GM18520 (cell line): ENCODE measurements around the gene FRMPD1.

Source experiments
- ATAC-seq: cut with Tn5 transposase; IDR thresholded peaks from one replicate; pipeline ENCODE4 v1.9.1; 2021; ENCODE audit not compliant: unreplicated experiment

Gene FRMPD1

DNA sequence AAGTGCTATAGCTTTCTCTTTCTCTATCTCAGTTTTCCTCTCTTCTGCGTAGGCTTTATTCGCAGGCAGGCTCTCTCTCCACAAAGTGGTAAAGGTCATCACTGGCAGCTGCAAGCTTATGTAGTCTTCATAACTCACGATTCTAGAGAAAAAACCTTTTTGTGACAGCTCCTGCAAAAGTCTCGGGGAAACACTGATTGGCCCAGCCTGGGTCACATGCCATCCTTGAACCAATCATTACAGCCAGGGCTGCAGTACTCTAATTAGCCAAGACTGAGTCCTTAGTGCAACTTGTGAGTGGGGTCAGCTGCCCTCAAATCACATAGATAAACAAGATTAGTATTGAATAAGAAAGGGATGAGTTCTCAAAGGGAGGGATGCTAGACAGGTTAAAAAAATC, 18.3 kb upstream of the FRMPD1 start:
- ATAC-seq: no peak

GRCh38 chr9:37635808-37636207, 14.9 kb upstream of the FRMPD1 start:
- no peak for ATAC-seq

- no peak for ATAC-seq
Measured at GRCh38 chr9:37636511-37637448, 14.0 kb upstream of the FRMPD1 start.

- ATAC-seq: no peak
Measured at GRCh38 chr9:37639109-37639762, 11.5 kb upstream of the FRMPD1 start.

- ATAC-seq: no peak
Measured at GRCh38 chr9:37639841-37640240, 10.9 kb upstream of the FRMPD1 start.

- ATAC-seq: no peak
Measured at GRCh38 chr9:37640246-37640645, 10.5 kb upstream of the FRMPD1 start.

DNA sequence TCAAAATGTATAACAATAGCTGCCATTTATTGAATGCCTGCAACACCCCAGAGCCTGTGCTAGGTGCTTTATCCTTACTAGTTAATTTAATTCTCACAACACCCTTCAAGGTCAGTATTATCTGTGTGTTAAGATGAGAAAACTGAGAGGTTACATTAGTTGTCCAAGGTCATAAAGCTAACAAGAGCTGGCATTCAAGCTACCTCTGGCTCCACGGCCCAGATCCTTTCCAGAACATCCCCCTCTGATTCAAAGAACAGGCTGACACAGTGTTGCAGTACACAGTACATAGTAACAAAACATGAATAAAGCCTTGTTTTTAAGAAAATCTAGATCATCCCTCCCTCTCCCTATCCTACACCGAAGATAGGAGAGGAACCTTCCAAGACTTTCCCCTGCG, 9.4 kb upstream of the FRMPD1 start:
- no peak for ATAC-seq

DNA sequence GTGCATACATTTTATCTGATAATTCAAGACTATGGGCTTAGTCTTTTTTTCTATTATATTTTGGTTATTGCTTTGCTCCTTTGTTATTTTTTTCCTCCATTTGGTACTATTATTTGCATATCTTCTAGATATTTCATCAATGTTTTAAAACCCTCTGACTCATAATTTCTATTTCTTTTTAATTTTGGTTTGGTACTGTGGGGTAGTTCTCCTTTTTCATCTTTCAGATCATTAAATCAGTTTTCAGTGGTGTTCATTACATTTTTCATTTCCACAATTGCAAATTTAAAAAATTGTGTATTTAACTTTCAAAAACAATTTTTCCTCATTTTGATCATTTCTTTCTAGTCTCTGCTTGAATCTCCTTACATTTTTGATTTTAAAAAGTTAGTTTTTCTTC, 7.5 kb upstream of the FRMPD1 start:
- ATAC-seq: no peak

DNA sequence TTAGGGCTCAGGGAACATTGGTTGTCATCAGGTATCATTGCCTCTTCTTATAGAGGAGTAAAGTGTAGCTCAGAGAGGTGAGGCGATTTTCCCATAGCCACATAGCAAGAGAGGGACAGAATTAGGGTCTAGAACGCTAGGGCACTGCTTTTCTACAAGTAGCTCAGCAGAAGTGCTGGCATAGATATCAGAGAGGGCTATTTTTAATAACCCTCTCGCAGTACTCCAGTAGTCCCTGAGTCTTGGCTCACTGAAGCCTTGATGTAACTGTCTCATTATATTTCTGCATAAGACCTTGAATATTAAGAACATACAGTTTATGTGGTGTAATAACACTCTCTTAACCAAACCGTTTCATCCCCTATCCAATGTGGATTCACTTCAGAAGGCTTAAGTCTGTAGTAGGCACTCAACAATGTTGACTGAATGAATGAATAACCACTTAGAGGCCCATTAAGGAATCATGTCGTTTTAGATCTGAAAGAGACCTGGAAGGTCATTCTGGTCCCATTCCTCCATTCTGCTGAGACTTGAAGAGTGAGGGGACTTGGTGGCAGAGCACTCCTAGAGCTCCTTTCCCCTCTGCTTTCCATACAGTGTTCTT, 4.7 kb upstream of the FRMPD1 start:
- no peak for ATAC-seq

GRCh38 chr9:37650299-37650872, 368 bp upstream of the FRMPD1 start:
- no peak for ATAC-seq

DNA sequence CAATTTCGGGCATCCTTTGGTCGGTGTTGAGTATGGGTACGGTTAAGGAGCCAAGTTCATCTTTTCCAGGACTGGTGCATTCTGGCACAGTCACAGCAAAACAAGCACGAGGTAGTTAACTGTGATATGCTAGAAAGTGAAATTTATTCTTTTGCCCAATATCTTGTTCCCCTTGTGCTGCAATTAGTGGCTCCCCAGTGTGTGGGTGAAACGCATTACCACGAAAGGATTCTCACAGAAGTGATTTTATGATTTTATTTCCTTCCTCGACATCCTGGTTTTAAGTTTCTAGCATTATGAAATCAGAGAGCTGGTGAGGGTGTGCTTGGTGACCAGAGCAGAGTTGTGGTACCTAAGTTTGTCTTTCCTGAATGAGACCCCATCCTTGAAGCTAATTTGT, 1.5 kb downstream of the FRMPD1 start:
- ATAC-seq: no peak

GRCh38 chr9:37653385-37653784, 2.6 kb downstream of the FRMPD1 start:
- no peak for ATAC-seq

DNA sequence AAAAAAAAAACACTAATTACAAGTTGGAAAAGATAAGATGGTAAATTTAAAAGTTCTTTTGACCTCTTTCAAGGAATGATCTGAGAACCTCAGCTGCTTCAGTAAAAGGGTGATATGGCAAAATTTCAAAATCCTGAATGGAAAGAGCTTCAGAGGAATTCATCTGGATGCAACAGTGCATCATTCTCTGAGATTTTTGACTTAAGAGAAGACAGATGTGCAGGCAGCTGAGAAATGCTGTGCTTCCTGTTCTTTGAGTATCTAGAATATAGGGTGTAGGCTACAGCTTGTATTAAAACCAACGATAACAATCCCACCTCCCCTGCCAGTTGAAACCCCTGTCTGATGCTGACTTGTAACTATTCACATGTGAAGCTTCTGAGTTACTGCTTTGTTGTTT, 6.2 kb downstream of the FRMPD1 start:
- no peak for ATAC-seq

GRCh38 chr9:37660691-37661090, 9.9 kb downstream of the FRMPD1 start:
- no peak for ATAC-seq

DNA sequence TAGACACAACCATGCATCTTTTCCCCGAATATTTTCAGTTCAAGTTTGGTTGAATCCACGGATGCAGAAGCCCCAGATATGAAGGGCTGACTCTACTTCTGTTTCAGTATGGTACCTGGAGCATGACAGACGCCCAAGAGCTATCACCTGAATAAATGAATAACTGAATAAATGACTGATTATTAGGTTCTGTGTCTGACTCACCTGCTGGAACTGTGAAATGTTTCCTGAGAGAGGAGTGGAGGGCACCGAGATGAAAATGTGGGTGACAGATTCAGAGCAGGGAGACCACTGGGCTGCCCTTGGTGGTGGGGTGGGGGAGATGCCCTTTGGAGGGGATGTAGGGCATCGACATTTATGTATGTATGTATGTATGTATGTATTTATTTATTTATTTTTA, 13.2 kb downstream of the FRMPD1 start:
- ATAC-seq: no peak

- no peak for ATAC-seq
Measured at GRCh38 chr9:37667706-37668105, 17.0 kb downstream of the FRMPD1 start.

DNA sequence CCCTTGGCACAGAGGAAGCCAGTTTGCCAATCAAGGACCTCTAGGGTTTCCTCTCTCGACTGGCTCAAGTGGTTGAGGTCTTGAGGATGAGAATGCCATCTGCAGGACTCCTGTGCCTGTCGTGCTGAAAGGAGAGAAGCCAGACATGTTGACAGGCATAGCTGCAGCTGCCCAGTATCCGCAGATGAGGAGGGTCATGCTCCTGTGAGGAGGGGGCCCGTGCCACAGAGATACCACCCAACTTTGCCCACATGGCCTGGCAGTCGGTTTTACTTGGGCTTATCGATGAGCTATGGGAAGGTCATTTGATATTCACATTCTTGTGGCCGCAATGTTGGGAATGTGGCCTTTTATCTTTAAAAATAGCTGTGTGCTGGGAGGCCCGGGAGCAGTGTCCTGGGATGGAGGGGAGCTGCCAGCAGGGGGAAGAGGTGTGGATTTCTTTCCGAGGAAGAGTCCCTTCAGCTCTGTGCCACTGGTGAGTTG, 17.4 kb downstream of the FRMPD1 start:
- ATAC-seq: no peak

GRCh38 chr9:37669232-37669631, 18.5 kb downstream of the FRMPD1 start:
- no peak for ATAC-seq

- ATAC-seq: no peak
Measured at GRCh38 chr9:37675661-37676060, 24.9 kb downstream of the FRMPD1 start.

- ATAC-seq: no peak
Measured at GRCh38 chr9:37676411-37676830, 25.7 kb downstream of the FRMPD1 start.

DNA sequence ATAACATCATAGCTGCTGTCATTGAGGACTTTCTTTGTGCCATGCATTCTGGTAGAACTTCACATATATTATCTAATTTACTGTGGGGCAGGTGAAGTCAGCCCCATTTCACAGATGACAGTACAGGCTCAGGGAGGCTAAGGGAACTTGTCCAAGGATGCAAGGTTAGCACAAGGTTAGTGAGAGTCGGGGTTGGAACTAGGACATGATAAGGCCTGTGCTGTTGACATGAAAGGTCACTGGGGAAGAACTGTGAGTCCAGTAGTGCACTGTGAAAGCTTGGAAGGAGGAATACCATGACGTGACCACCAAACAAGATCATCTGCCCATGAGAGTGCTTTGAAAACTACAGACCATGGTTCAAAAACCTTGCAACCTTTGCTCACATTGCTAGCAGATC, 26.7 kb downstream of the FRMPD1 start:
- no peak for ATAC-seq
